ENCODE measurements around the gene HMCN2.

HMCN2 gene

GRCh38 chr9:130437011-130437789 is 171.6 kb downstream of the HMCN2 start:
- no peak for DNase-seq

- DNase-seq = no peak
Measured at GRCh38 chr9:130438382-130438981, 172.9 kb downstream of the HMCN2 start.

- no peak for DNase-seq
Measured at GRCh38 chr9:130441031-130441430, 175.5 kb downstream of the HMCN2 start.

GRCh38 chr9:130442746-130443455 is 177.3 kb downstream of the HMCN2 start:
- DNase-seq = no peak

GRCh38 chr9:130443456-130443801 is 177.9 kb downstream of the HMCN2 start:
- no peak for DNase-seq

- no peak for DNase-seq
Measured at GRCh38 chr9:130443840-130444492, 178.4 kb downstream of the HMCN2 start.

- peak; percentile 88 for DNase-seq
Measured at GRCh38 chr9:130444565-130445221, 179.1 kb downstream of the HMCN2 start, which contains the start of gene ASS1. Gene ASS1, plus strand, starts transcription at chr9:130444961. Its CDS starts 7,268 bp downstream, at chr9:130452229.

- DNase-seq = peak; percentile 78
Measured at GRCh38 chr9:130445268-130445983, 179.9 kb downstream of the HMCN2 start.

- DNase-seq = peak; percentile 78
Measured at GRCh38 chr9:130446101-130446861, 180.7 kb downstream of the HMCN2 start.

GRCh38 chr9:130447193-130447816 is 181.7 kb downstream of the HMCN2 start:
- no peak for DNase-seq

- DNase-seq = peak; percentile 79
Measured at GRCh38 chr9:130448035-130448624, 182.6 kb downstream of the HMCN2 start.

GRCh38 chr9:130448771-130449603 is 183.4 kb downstream of the HMCN2 start:
- no peak for DNase-seq

GRCh38 chr9:130450344-130451003 is 184.9 kb downstream of the HMCN2 start:
- no peak for DNase-seq

- no peak for DNase-seq
Measured at GRCh38 chr9:130451004-130451390, 185.4 kb downstream of the HMCN2 start.

GRCh38 chr9:130451509-130452388 is 186.2 kb downstream of the HMCN2 start:
- peak; percentile 95 for DNase-seq

GRCh38 chr9:130452835-130453234 is 187.3 kb downstream of the HMCN2 start:
- no peak for DNase-seq

GRCh38 chr9:130453487-130453886 is 187.9 kb downstream of the HMCN2 start:
- DNase-seq = no peak

Data from islet precursor cell (in vitro differentiated cells).